ENCODE results near the gene KCNS1. TPM values are rescaled to one million over a fixed set of nuclear protein-coding genes. Genes with fewer than 3 reads are reported as not detected.

KCNS1 gene
- total RNA-seq, 4 donors from 2014 or later, result 0.97 TPM; not detected in 3

DNA sequence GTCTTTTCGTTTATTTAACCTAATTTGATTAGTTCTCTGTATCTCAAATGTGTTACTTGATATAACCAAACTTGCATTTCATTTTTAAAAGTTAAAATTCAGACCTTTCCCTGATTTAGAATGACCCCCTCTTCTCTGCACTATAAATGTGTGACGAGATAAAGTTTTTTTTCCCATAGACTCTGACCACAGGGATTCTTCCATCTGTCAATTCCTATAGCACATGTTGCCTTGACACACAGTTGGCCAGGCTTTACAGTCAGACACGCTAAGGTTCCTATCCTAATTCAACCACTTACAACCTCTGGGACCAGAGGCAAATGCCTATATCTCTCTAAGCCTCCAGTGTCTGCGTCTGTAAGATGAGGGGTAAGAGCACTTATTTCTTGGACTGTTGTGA is 40.6 kb downstream of the KCNS1 start:
- DNase-seq, result no peak
- intact Hi-C loops (cut with DNase I; ENCODE audit: low total_unique reads), result no loop called here
- Histone ChIP-seq H3K27ac (no peak overlapping the region), H3K9me3 (no peaks in the 10 kb centered on the region), H3K36me3 (no peaks in the 10 kb centered on the region), H3K4me3 (no peak overlapping the region), H3K4me1 (no peaks in the 10 kb centered on the region), H3K27me3 (no peaks in the 10 kb centered on the region)
- TF ChIP-seq, protein P1, sequence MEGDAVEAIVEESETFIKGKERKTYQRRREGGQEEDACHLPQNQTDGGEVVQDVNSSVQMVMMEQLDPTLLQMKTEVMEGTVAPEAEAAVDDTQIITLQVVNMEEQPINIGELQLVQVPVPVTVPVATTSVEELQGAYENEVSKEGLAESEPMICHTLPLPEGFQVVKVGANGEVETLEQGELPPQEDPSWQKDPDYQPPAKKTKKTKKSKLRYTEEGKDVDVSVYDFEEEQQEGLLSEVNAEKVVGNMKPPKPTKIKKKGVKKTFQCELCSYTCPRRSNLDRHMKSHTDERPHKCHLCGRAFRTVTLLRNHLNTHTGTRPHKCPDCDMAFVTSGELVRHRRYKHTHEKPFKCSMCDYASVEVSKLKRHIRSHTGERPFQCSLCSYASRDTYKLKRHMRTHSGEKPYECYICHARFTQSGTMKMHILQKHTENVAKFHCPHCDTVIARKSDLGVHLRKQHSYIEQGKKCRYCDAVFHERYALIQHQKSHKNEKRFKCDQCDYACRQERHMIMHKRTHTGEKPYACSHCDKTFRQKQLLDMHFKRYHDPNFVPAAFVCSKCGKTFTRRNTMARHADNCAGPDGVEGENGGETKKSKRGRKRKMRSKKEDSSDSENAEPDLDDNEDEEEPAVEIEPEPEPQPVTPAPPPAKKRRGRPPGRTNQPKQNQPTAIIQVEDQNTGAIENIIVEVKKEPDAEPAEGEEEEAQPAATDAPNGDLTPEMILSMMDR (IDR thresholded peaks at IDR 0.05), result no peak
- TF ChIP-seq POLR2A (IDR thresholded peaks at IDR 0.05), result no peak

DNA sequence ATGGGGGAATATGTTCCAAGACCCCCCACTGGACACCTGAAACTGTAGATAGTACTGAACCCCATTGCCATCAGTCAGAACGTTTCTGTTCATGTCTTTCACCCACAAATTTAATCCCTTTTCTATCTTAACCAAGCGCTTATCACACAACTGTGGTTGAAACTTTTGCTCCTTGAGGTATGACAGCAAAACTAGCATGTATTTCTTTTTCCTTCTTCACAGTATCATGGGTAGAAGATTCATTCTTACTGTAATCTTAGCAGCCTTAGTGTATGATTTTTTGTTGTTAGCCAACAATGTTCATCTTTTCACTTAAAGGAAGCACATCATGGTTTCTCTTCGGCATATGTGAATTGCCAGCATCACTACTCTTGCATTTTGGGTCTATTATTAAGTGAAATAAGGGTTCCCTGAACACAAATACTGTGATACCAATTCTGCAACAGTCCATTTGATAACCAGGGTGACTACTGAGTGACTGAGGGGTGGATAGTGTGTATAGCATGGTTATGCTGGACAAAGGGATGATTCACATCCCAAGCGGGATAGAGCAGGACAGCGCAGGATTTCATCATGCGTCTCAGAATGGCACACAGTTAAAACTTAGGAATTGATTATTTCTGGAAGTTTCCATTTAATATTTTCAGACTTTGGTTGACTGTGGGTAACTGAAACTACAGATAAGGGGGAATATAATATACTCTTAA is 41.8 kb downstream of the KCNS1 start:
- H3K4me1 ChIP-seq, result no peaks in the 10 kb centered on the region
- no peak for DNase-seq
- no peak for TF ChIP-seq POLR2A (IDR thresholded peaks at IDR 0.05)
- TF ChIP-seq, protein P1 (IDR thresholded peaks at IDR 0.05), result no peak
- no peak overlapping the region for H3K4me3 ChIP-seq
- no peaks in the 10 kb centered on the region for H3K36me3 ChIP-seq
- H3K27me3 ChIP-seq, result no peaks in the 10 kb centered on the region
- H3K9me3 ChIP-seq, result no peaks in the 10 kb centered on the region
- H3K27ac ChIP-seq, result no peak overlapping the region
- intact Hi-C loops (cut with DNase I; ENCODE audit: low total_unique reads), result no loop called here

DNA sequence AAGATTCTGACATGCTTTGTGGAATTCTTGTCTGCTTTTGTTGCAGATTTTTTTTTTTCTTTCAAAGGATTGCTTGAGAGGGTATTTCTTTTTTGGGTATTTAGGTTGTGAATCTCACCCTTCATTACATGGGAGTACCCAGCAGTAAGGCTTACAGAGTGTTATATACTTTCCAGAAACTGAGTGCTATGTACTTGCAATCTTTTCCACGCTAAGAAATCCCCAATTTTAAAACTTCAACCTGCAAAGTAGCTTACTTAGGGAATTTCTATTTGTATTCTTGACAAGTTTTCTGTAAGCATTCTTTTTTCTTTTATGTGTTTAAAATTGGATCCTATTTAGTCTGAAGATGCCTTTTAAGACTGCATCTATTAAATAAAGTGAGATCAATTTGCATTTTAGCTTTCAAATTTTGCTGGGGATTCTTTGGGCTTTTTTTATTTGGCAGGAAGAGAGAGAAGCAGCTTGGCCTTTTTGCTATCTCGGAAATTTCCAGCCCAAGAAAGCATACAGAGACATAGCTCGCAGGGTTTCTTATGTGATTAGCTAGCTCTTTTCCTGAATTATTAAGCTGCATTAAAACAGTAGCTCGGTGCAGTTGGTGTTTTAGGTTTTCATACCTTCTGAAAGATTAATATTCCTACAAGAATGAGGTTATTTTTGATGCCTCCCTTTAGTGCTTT is 42.6 kb downstream of the KCNS1 start:
- intact Hi-C loops (cut with DNase I; ENCODE audit: low total_unique reads), result no loop called here
- no peak for DNase-seq
- peak overlapping the region in 1 of 2 donors; percentile 1 for H3K27ac ChIP-seq
- H3K4me3 ChIP-seq, result no peak overlapping the region
- H3K4me1 ChIP-seq, result no peaks in the 10 kb centered on the region
- no peaks in the 10 kb centered on the region for H3K9me3 ChIP-seq
- no peaks in the 10 kb centered on the region for H3K27me3 ChIP-seq
- TF ChIP-seq, protein P1 (IDR thresholded peaks at IDR 0.05), result no peak
- no peak for TF ChIP-seq POLR2A (IDR thresholded peaks at IDR 0.05)
- no peaks in the 10 kb centered on the region for H3K36me3 ChIP-seq

DNA sequence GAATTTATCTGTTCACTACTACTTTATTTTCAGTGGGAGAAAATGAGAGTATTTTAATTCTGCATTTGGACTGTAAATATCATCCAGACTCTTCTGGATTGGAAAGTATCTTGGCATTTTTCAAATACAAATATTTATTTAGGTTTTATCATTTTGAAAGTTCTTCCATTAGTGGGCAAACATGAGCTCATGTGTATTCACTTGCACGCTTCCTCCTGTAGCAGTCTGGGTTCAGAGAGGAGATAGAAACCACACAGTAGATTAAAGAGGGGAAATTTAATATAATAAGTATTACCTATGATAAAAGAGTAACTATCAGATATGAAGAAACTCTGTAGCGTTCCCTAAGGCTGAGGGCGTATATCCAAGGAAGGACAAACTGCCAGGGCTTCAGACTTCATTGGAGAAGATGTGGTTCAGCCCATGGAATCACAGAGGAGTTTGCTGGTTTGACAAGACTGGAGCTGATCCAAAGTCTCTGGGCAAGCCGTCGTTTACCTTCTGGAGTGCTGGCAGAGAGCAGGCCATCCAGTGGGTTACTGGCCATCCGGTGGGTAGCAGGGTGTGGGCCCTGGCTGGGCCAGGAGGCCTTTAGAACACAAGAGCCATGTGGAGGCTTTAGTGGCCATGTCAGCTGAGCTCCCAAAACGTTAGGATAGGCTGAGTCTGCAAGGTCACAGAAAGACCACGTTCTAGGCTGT is 44.3 kb downstream of the KCNS1 start:
- intact Hi-C loops (cut with DNase I; ENCODE audit: low total_unique reads), result no loop called here

DNA sequence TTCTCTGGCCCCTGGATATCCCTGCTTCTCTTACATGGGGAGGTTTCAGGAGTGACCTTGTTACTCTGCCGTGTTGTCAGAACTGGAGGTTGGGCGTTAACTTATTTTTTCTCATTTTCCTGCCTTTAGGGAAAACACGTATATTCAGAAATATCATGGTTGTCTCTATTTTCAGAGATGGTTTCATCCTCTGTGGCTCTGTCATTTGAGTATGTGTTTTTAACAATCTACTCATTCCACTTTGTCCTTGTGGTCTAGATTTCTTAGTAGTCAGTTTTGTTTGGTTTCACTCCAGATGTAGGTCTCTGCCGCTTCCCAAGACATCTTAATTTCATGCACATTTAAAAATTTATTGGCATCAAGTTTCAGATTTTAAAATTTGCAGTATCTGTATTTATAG is 45.9 kb downstream of the KCNS1 start:
- no peak overlapping the region for H3K4me3 ChIP-seq

More for the DNA sequence above, 44.3 kb downstream of the KCNS1 start:
- H3K27ac ChIP-seq, result no peak overlapping the region
- H3K4me3 ChIP-seq, result no peak overlapping the region
- H3K27me3 ChIP-seq, result no peaks in the 10 kb centered on the region
- H3K4me1 ChIP-seq, result peaks cover 0 to 3% of the 10 kb centered on the region in 2 donors
- no peaks in the 10 kb centered on the region for H3K9me3 ChIP-seq
- no peaks in the 10 kb centered on the region for H3K36me3 ChIP-seq
- DNase-seq, result no peak
- TF ChIP-seq POLR2A (IDR thresholded peaks at IDR 0.05), result no peak

More for the DNA sequence above, 45.9 kb downstream of the KCNS1 start:
- TF ChIP-seq POLR2A (IDR thresholded peaks at IDR 0.05), result no peak
- TF ChIP-seq, protein P1 (IDR thresholded peaks at IDR 0.05), result no peak
- no peaks in the 10 kb centered on the region for H3K9me3 ChIP-seq
- no peak overlapping the region for H3K27ac ChIP-seq
- H3K27me3 ChIP-seq, result no peaks in the 10 kb centered on the region
- DNase-seq, result no peak
- H3K4me1 ChIP-seq, result peaks cover 0 to 3% of the 10 kb centered on the region in 2 donors
- intact Hi-C loops (cut with DNase I; ENCODE audit: low total_unique reads), result no loop called here
- H3K36me3 ChIP-seq, result no peaks in the 10 kb centered on the region

Measured in uterus (tissue), 4 donors.